Liver (tissue), 3 donors: Measurements from ENCODE around the gene ENAH.

Experiments used
- CTCF ChIP-seq: fragments of 150-350 bp; IDR thresholded peaks from 2 replicates; pipeline ENCODE4 v1.5.1; 2017; ENCODE audit warnings: improper control_type of control experiment, low read depth, low read length; ENCODE audit not compliant: missing input control
- EGR1 ChIP-seq, 2 donors: IDR thresholded peaks; 2 replicates each; pipeline ENCODE4 v1.6.1; 2016 to 2018; ENCODE audit warnings: antibody characterized with exemption in 2 of 2, low read depth in 2 of 2
- FOXA1 ChIP-seq: IDR thresholded peaks from 2 replicates; pipeline ENCODE4 v1.6.1; 2016; ENCODE audit warnings: antibody characterized with exemption
- GABPA ChIP-seq, 2 donors: IDR thresholded peaks in 1 of 2; conservative IDR thresholded peaks in 1 of 2; 2 replicates each; pipeline ENCODE4 v1.6.1; 2016; ENCODE audit warnings: antibody characterized with exemption in 2 of 2, mild to moderate bottlenecking in 1 of 2, moderate library complexity in 1 of 2
- HNF4A ChIP-seq, 2 donors: conservative IDR thresholded peaks; 2 replicates each; pipeline ENCODE4 v1.6.1; 2016; ENCODE audit warnings: antibody characterized with exemption in 2 of 2, mild to moderate bottlenecking in 2 of 2
- NR2F2 ChIP-seq: IDR thresholded peaks from 2 replicates; pipeline ENCODE4 v1.6.1; 2016; ENCODE audit warnings: antibody characterized with exemption
- RAD21 ChIP-seq, 2 donors: IDR thresholded peaks; 2 replicates each; pipeline ENCODE4 v1.6.1; 2016; ENCODE audit warnings: antibody characterized with exemption in 2 of 2, mild to moderate bottlenecking in 2 of 2
- RXRA ChIP-seq, 2 donors: IDR thresholded peaks; 2 replicates each; pipeline ENCODE4 v1.6.1; 2017 to 2018; ENCODE audit warnings: antibody characterized with exemption in 2 of 2, mild to moderate bottlenecking in 1 of 2
- TAF1 ChIP-seq: conservative IDR thresholded peaks from 2 replicates; pipeline ENCODE4 v1.6.1; 2016; ENCODE audit warnings: antibody characterized with exemption, mild to moderate bottlenecking
- YY1 ChIP-seq: IDR thresholded peaks from 2 replicates; pipeline ENCODE4 v1.6.1; 2016; ENCODE audit warnings: antibody characterized with exemption, mild to moderate bottlenecking
- ZBTB33 ChIP-seq: IDR thresholded peaks from 2 replicates; pipeline ENCODE4 v1.6.1; 2016; ENCODE audit warnings: antibody characterized with exemption
- TF ChIP-seq, protein P1 (sequence below): IDR thresholded peaks from 2 replicates; pipeline ENCODE4 v1.6.1; 2016; ENCODE audit warnings: antibody characterized with exemption, mild to moderate bottlenecking
- TF ChIP-seq, protein P2 (sequence below): IDR thresholded peaks from 2 replicates; pipeline ENCODE4 v1.6.1; 2016; ENCODE audit warnings: antibody characterized with exemption
- donor health status: healthy.
- donor health status: healthy.

DNA sequence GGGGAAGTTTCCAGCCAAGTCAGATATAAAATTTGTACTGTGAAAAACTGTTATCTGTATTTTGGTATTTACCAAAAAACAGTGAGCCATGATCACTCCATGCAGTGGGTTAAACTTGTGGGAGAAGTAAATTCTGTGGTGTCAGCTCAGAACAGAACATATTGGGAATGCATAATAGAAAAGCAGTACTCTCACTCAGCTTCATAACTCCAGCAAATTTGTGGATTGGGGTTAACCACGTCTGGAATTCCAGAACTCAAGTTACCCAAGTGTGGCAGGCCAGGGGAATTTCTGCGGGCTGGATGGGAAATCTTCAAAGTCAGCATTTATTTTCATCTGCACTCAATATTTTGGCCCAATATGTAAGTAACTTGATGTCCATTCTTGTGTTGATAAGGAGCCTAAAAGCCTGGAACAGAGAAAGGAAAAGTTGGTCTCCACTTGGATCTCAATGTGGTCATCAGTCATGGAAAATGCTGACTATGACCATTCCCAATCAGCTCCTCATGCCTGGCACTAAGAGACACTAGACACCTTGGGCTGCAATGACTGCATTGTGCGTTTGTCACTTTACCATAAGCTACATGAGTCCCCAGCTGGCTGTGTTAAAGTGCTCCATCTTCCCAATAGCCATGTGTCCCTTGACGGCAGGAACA, 39.1 kb upstream of the ENAH start:
- TF ChIP-seq CTCF (no peak), RXRA (IDR thresholded peaks at IDR 0.05) (no peak), NR2F2 (no peak), HNF4A (conservative IDR thresholded peaks at IDR 0.05) (no peak), FOXA1 (no peak), GABPA (IDR thresholded peaks at IDR 0.05 in 1 of 2, conservative IDR thresholded peaks at IDR 0.05 in 1 of 2) (no peak), RAD21 (IDR thresholded peaks at IDR 0.05) (no peak), EGR1 (IDR thresholded peaks at IDR 0.05; ENCODE audit: low read depth in 2 of 2) (no peak), TAF1 (no peak), YY1 (no peak), ZBTB33 (no peak)
- TF ChIP-seq, protein P1, sequence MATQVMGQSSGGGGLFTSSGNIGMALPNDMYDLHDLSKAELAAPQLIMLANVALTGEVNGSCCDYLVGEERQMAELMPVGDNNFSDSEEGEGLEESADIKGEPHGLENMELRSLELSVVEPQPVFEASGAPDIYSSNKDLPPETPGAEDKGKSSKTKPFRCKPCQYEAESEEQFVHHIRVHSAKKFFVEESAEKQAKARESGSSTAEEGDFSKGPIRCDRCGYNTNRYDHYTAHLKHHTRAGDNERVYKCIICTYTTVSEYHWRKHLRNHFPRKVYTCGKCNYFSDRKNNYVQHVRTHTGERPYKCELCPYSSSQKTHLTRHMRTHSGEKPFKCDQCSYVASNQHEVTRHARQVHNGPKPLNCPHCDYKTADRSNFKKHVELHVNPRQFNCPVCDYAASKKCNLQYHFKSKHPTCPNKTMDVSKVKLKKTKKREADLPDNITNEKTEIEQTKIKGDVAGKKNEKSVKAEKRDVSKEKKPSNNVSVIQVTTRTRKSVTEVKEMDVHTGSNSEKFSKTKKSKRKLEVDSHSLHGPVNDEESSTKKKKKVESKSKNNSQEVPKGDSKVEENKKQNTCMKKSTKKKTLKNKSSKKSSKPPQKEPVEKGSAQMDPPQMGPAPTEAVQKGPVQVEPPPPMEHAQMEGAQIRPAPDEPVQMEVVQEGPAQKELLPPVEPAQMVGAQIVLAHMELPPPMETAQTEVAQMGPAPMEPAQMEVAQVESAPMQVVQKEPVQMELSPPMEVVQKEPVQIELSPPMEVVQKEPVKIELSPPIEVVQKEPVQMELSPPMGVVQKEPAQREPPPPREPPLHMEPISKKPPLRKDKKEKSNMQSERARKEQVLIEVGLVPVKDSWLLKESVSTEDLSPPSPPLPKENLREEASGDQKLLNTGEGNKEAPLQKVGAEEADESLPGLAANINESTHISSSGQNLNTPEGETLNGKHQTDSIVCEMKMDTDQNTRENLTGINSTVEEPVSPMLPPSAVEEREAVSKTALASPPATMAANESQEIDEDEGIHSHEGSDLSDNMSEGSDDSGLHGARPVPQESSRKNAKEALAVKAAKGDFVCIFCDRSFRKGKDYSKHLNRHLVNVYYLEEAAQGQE: no peak
- TF ChIP-seq, protein P2, sequence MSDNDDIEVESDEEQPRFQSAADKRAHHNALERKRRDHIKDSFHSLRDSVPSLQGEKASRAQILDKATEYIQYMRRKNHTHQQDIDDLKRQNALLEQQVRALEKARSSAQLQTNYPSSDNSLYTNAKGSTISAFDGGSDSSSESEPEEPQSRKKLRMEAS: no peak
